Measurements from ENCODE around the gene SAFB2.

The SAFB2 gene

DNA sequence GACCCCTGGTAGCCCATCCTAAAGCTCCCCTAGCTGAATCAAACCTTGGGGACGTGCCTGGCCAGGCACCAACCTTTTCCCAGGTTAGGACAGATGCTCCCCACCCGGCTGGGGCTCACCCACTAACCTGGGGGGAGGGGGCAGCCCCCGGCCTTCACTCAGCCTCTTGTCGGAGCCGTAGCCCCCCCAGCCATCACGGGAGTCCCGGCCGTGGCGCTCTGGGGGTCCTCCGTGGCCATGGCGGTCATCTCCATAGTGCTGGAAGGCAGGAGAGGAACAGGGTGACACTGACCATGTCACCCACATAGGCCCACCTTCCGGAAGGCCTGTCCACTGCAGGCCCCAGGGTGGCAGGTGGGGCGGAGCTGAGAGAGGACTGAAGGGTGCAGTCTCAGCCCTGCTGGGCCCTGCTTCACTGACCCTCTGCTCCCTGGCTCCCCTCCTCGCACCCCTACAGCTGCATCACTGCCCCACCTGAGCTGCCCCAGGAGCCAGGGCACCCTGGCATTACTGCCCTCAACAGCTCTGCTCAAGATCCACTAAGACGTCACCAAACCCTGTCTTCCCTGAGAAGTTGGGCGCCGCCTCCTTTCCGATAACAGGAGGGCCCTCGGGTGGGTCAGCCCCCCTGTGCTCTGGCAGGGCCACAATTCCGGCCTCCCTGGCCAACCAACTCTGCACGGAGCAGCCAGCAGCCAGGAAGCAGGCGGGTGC is 32.3 kb downstream of the SAFB2 start:
- no peaks in the 10 kb centered on the region for H3K27me3 ChIP-seq (replicated peaks; ENCODE audit: control insufficient read depth, insufficient read depth, low read length)
- TF ChIP-seq, protein P1, sequence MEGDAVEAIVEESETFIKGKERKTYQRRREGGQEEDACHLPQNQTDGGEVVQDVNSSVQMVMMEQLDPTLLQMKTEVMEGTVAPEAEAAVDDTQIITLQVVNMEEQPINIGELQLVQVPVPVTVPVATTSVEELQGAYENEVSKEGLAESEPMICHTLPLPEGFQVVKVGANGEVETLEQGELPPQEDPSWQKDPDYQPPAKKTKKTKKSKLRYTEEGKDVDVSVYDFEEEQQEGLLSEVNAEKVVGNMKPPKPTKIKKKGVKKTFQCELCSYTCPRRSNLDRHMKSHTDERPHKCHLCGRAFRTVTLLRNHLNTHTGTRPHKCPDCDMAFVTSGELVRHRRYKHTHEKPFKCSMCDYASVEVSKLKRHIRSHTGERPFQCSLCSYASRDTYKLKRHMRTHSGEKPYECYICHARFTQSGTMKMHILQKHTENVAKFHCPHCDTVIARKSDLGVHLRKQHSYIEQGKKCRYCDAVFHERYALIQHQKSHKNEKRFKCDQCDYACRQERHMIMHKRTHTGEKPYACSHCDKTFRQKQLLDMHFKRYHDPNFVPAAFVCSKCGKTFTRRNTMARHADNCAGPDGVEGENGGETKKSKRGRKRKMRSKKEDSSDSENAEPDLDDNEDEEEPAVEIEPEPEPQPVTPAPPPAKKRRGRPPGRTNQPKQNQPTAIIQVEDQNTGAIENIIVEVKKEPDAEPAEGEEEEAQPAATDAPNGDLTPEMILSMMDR (IDR thresholded peaks at IDR 0.05; ENCODE audit: insufficient read depth, low read length, poor library complexity, severe bottlenecking): no peak
- H3K36me3 ChIP-seq (ENCODE audit: control insufficient read depth, insufficient read depth, low read length): peaks cover 50% of the 10 kb centered on the region
- no peak overlapping the region for H3K4me3 ChIP-seq (replicated peaks; ENCODE audit: low read depth, low read length)
- no peak for DNase-seq (ENCODE audit: extremely low read depth, insufficient read length)

DNA sequence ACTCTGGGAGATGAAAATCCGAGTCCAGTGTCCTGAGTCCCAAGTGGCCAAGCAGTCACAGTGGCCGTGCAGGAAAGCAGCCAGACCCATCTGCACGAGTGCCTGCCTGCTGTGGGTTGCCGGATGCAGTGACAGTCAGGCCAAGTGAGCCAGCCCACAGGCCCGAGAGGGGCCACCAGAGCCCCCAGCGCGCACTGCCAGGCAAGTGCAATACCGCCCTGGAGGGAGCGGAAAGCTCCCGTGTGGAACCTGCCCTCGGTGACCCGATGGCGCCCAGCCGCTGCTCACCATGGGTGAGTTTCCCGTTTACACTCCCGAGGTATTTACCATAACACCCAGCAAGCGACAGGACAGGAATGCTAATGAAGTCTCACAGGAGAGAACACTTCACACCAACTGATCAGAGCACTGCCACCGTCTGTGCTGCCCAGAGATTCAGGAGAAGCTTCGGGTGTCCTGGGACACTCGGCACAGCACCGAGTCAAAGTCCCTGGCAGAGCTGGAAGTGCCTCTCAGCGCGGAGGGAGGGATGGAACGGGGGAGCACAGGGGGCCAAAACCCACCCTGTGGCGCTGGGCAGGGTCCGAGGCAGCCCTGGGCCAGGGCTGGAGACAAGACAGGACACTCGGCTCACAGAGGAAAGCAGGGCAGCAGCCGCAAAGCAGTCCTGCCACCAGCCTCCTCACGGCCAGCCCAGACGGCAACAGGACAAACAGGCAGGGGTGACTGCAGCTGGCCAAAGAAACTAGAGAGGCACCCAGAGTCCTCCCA is 33.5 kb downstream of the SAFB2 start:
- no peak for DNase-seq (ENCODE audit: extremely low read depth, insufficient read length)
- H3K4me3 ChIP-seq (replicated peaks; ENCODE audit: low read depth, low read length): no peak overlapping the region
- peaks cover 42% of the 10 kb centered on the region for H3K36me3 ChIP-seq (ENCODE audit: control insufficient read depth, insufficient read depth, low read length)
- TF ChIP-seq, protein P1 (IDR thresholded peaks at IDR 0.05; ENCODE audit: insufficient read depth, low read length, poor library complexity, severe bottlenecking): no peak
- H3K27me3 ChIP-seq (replicated peaks; ENCODE audit: control insufficient read depth, insufficient read depth, low read length): no peaks in the 10 kb centered on the region

DNA sequence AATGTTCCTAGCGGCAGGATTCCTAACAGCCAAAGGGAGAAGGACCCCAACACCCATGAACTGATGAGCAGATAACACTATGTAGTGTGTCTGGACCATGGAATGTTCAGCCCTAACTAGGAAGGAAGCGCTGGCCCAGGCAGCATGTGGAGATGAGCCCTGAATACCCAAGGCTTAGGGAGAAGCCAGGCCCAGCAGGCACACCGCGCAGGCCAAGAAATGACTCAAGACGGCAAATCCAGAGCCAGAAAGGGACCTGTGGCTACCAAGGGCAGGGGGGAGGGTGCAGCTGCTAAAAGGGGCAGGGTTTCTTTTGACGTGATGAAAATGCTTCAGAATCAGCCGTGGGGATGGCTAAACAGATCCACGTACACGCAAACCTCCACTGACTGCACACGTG is 34.1 kb downstream of the SAFB2 start:
- Histone ChIP-seq H3K36me3 (ENCODE audit: control insufficient read depth, insufficient read depth, low read length) (peaks cover 36% of the 10 kb centered on the region), H3K4me3 (replicated peaks; ENCODE audit: low read depth, low read length) (no peak overlapping the region), H3K27me3 (replicated peaks; ENCODE audit: control insufficient read depth, insufficient read depth, low read length) (no peaks in the 10 kb centered on the region)
- TF ChIP-seq, protein P1 (IDR thresholded peaks at IDR 0.05; ENCODE audit: insufficient read depth, low read length, poor library complexity, severe bottlenecking): no peak
- no peak for DNase-seq (ENCODE audit: extremely low read depth, insufficient read length)

DNA sequence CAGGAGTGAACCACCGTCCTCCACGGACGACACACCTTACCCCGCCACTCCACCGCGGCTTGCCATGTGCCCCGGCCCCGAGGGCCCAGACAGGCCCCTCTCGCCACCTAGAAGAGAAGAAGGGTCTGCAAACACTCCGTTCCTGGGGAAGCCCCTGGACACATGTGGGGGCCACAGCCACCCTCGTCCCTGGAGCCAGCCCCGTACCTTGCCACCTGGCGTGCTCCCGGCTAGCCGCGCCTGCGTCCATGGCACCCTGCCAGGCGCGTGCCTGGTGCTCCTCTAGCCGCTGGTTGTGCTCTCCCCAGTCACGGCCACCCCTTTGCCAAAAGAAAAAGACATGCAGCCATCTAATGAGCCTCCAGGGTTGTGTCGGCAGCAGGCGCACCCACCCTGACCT is 34.9 kb downstream of the SAFB2 start:
- H3K4me3 ChIP-seq (replicated peaks; ENCODE audit: low read depth, low read length): no peak overlapping the region
- TF ChIP-seq, protein P1 (IDR thresholded peaks at IDR 0.05; ENCODE audit: insufficient read depth, low read length, poor library complexity, severe bottlenecking): no peak
- no peak for DNase-seq (ENCODE audit: extremely low read depth, insufficient read length)
- no peaks in the 10 kb centered on the region for H3K27me3 ChIP-seq (replicated peaks; ENCODE audit: control insufficient read depth, insufficient read depth, low read length)
- H3K36me3 ChIP-seq (ENCODE audit: control insufficient read depth, insufficient read depth, low read length): peaks cover 35% of the 10 kb centered on the region

DNA sequence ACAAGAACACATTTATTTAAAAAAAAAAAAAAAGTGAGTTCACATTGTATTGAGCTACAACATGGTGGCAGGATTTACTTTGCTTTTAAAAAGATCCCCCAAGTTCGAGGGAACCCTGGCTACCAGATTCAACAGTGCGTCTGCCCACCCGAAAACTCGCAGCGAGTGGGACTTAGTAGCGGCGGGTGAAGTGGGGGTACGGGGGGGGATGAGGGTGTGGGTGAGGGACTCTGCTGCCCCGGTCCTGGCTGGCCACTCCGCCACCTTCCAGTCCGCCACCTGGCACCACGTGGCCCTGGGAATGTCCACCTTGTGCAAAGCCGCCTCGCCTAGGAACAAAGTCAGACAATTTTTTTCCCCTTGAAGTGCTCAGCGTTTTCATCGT is 35.5 kb downstream of the SAFB2 start:
- no peaks in the 10 kb centered on the region for H3K27me3 ChIP-seq (replicated peaks; ENCODE audit: control insufficient read depth, insufficient read depth, low read length)
- no peak overlapping the region for H3K4me3 ChIP-seq (replicated peaks; ENCODE audit: low read depth, low read length)
- H3K36me3 ChIP-seq (ENCODE audit: control insufficient read depth, insufficient read depth, low read length): peaks cover 33% of the 10 kb centered on the region
- TF ChIP-seq, protein P1 (IDR thresholded peaks at IDR 0.05; ENCODE audit: insufficient read depth, low read length, poor library complexity, severe bottlenecking): no peak
- no peak for DNase-seq (ENCODE audit: extremely low read depth, insufficient read length)
